ENCODE measurements around the gene DCBLD2.

DNA sequence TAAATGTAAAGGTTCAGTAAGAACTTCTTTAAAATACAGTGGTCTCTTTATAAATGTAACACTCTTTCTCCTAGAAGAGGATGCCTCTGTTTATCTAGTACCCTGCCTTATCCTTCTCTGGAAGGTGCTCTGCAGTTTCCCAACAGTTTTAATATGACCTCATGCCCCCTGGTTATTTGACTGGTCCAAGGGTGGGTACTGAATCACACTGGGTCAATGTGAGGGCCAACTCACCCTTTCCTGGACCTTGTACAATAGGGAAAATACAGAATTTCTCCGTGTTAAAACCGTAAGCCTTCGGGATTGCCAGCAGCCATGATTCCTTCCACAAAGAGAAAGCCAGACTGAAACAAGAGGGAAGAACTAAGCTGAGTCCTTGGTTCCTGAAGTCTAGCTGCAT lies 9.2 kb downstream of the DCBLD2 start:
- TF ChIP-seq UBTF (CRISPR knock-in tag; IDR thresholded peaks at IDR 0.05) (no peak), FOSL1 (CRISPR knock-in tag; IDR thresholded peaks at IDR 0.05; ENCODE audit: borderline replicate concordance) (no peak)

Data from HepG2 (cell line).